GM12892 (cell line): ENCODE measurements around the gene FBXO24.

Experiments used
- POLR2A ChIP-seq: IDR thresholded peaks from 2 replicates; pipeline ENCODE4 v1.6.1; 2011; ENCODE audit warnings: low read depth, low read length, control low read depth
- POLR2AphosphoS5 ChIP-seq: IDR thresholded peaks from 2 replicates; pipeline ENCODE4 v1.6.1; 2011; ENCODE audit warnings: low read depth, low read length, control low read depth
- TAF1 ChIP-seq: IDR thresholded peaks from 2 replicates; pipeline ENCODE4 v1.6.1; 2011; ENCODE audit warnings: low read depth, mild to moderate bottlenecking, control low read depth, low read length, borderline replicate concordance

DNA sequence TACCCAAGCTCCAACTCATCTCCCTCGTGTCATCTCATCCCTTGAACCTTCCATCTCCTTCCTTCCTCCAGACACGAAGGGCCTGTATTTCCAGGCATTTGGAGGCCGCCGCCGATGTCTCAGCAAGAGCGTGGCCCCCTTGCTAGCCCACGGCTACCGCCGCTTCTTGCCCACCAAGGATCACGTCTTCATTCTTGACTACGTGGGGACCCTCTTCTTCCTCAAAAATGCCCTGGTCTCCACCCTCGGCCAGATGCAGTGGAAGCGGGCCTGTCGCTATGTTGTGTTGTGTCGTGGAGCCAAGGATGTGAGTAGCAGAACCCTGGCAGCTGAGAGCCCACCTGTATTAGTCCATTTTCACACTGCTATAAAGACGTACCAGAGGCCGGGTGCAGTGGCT is 5.5 kb downstream of the FBXO24 start:
- TF ChIP-seq POLR2AphosphoS5: no peak
- no peak for TF ChIP-seq POLR2A
- TF ChIP-seq TAF1: no peak
